ENCODE results near the gene RPRML. TPM values are rescaled to one million over a fixed set of nuclear protein-coding genes. Genes with fewer than 3 reads are reported as not detected.

The RPRML gene
- polyA plus RNA-seq, 2 of the 4 experiments (the other 2 are of a cell fraction) = 0.10 TPM

DNA sequence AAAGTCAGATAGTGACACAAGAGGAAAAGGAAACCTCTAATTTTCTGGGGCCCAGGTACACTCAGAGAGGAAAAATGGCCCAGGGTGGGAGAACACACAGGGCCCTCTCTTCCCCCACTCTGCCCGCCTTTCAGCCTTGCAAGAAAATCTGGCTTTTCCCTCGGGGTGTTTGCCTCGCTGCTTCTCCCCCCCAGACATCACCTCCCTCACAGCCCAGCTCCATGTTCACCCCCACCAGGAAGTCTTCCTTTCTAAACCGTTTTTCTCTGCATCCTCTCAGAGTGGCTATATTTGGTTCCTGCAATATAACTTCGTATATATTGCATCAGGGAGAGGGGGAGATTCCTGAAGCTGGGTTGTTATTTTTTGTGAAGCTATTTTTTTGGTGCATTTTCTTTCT lies 27.3 kb downstream of the RPRML start:
- ATAC-seq = no peak
- ChIA-PET POLR2A (interaction anchor here (0.9 kb wide), 1 partner anchor 11 kb away, joined by 3 read pairs; no protein-coding TSS in a partner anchor), CTCF (interaction anchor here (0.7 to 32.4 kb wide), 5 partner anchors 0 to 364 kb away, joined by 3 to 460 read pairs (median 11); partner anchors contain the start of gene RPRML)
- Histone ChIP-seq H3K4me1 (no peaks in the 10 kb centered on the region), H3K9me3 (no peaks in the 10 kb centered on the region), H3K27ac (no peak overlapping the region), H3K4me3 (no peak overlapping the region), H3K4me2 (no peak overlapping the region)
- FAIRE-seq = no peak
- TF ChIP-seq ZFP36 (IDR thresholded peaks at IDR 0.05; ENCODE audit: borderline replicate concordance, partially characterized antibody) (no peak), ESRRA (IDR thresholded peaks at IDR 0.05; ENCODE audit: borderline replicate concordance, low read length) (no peak)
- 54% methylated on average over 5 of the region's 5 CpGs for WGBS (ENCODE audit: missing lambda C conversion rate)
- DNase-seq (ENCODE audit: low read depth in 1 of 2, low spot score in 1 of 2) = no peak

DNA sequence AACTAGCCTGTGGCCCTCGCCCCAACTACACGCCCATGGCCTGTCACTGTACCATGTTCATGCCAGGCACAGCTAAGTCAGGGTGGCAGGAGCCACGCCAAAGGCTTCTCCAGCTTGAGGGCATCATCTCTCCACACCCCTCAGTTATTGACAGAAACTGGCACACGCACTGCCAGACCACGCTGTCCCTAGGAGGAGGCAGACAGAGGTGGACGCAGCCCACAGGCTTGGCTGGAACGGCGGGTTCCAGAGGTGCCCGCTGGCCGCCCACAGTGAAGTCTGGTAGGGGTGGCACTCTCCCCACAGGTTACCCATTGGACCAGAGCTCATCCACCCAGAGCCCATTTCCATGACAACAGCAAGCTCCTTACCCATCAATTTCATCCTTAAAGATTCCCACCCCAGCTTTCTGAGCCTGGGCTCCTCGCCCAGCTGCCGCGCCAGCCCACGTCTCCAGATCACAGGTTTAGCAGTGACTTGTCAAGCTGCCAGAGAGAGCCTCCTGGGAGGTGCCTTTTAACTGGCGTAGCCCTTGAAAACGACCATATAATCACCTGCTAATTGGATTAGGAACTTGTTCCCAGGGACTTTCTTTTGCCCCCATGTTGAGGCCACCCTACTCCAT lies 27.9 kb downstream of the RPRML start:
- WGBS (ENCODE audit: missing lambda C conversion rate) = 86% methylated on average over 14 of the region's 16 CpGs
- TF ChIP-seq, protein P1, sequence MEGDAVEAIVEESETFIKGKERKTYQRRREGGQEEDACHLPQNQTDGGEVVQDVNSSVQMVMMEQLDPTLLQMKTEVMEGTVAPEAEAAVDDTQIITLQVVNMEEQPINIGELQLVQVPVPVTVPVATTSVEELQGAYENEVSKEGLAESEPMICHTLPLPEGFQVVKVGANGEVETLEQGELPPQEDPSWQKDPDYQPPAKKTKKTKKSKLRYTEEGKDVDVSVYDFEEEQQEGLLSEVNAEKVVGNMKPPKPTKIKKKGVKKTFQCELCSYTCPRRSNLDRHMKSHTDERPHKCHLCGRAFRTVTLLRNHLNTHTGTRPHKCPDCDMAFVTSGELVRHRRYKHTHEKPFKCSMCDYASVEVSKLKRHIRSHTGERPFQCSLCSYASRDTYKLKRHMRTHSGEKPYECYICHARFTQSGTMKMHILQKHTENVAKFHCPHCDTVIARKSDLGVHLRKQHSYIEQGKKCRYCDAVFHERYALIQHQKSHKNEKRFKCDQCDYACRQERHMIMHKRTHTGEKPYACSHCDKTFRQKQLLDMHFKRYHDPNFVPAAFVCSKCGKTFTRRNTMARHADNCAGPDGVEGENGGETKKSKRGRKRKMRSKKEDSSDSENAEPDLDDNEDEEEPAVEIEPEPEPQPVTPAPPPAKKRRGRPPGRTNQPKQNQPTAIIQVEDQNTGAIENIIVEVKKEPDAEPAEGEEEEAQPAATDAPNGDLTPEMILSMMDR (IDR thresholded peaks at IDR 0.05) = no peak
- TF ChIP-seq, protein P2, sequence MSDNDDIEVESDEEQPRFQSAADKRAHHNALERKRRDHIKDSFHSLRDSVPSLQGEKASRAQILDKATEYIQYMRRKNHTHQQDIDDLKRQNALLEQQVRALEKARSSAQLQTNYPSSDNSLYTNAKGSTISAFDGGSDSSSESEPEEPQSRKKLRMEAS (IDR thresholded peaks at IDR 0.05) = no peak
- TF ChIP-seq ZSCAN20 (CRISPR knock-in tag; IDR thresholded peaks at IDR 0.05) (no peak), HOXB5 (CRISPR knock-in tag; IDR thresholded peaks at IDR 0.05) (no peak), CBX2 (IDR thresholded peaks at IDR 0.05; ENCODE audit: borderline replicate concordance, low read depth) (no peak), MAZ (IDR thresholded peaks at IDR 0.05; ENCODE audit: borderline replicate concordance, low read depth, low read length) (no peak), CHD4 (IDR thresholded peaks at IDR 0.05; ENCODE audit: borderline replicate concordance) (no peak), MAFK (IDR thresholded peaks at IDR 0.05; ENCODE audit: partially characterized antibody) (no peak), NPAS2 (CRISPR knock-in tag; IDR thresholded peaks at IDR 0.05; ENCODE audit: borderline replicate concordance) (no peak), FOSB (CRISPR knock-in tag; IDR thresholded peaks at IDR 0.05) (no peak), PHF8 (IDR thresholded peaks at IDR 0.05; ENCODE audit: borderline replicate concordance, low read depth) (no peak), RNF2 (IDR thresholded peaks at IDR 0.05; ENCODE audit: borderline replicate concordance, low read depth) (no peak), KDM1A (IDR thresholded peaks at IDR 0.05; ENCODE audit: low read depth) (no peak), RCOR1 (IDR thresholded peaks at IDR 0.05; ENCODE audit: low read depth, low read length) (no peak), ESRRA (IDR thresholded peaks at IDR 0.05; ENCODE audit: borderline replicate concordance, low read length) (no peak)
- TF ChIP-seq, protein P3, sequence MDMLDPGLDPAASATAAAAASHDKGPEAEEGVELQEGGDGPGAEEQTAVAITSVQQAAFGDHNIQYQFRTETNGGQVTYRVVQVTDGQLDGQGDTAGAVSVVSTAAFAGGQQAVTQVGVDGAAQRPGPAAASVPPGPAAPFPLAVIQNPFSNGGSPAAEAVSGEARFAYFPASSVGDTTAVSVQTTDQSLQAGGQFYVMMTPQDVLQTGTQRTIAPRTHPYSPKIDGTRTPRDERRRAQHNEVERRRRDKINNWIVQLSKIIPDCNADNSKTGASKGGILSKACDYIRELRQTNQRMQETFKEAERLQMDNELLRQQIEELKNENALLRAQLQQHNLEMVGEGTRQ (IDR thresholded peaks at IDR 0.05) = no peak
- TF ChIP-seq, protein P4, sequence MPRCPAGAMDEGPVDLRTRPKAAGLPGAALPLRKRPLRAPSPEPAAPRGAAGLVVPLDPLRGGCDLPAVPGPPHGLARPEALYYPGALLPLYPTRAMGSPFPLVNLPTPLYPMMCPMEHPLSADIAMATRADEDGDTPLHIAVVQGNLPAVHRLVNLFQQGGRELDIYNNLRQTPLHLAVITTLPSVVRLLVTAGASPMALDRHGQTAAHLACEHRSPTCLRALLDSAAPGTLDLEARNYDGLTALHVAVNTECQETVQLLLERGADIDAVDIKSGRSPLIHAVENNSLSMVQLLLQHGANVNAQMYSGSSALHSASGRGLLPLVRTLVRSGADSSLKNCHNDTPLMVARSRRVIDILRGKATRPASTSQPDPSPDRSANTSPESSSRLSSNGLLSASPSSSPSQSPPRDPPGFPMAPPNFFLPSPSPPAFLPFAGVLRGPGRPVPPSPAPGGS (IDR thresholded peaks at IDR 0.05) = no peak
- TF ChIP-seq, protein P5, sequence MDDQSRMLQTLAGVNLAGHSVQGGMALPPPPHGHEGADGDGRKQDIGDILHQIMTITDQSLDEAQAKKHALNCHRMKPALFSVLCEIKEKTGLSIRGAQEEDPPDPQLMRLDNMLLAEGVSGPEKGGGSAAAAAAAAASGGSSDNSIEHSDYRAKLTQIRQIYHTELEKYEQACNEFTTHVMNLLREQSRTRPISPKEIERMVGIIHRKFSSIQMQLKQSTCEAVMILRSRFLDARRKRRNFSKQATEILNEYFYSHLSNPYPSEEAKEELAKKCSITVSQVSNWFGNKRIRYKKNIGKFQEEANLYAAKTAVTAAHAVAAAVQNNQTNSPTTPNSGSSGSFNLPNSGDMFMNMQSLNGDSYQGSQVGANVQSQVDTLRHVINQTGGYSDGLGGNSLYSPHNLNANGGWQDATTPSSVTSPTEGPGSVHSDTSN (IDR thresholded peaks at IDR 0.05) = no peak
- Histone ChIP-seq H3K9me3 (no peaks in the 10 kb centered on the region), H3K4me2 (no peak overlapping the region), H3K4me3 (no peak overlapping the region), H3K4me1 (no peaks in the 10 kb centered on the region), H3K27ac (no peak overlapping the region)
- peak in 1 of 2 experiments; percentile 14; a peak in 2 of 6 replicates for ATAC-seq
- CTCF ChIA-PET = interaction anchor here (0.7 to 32.4 kb wide), 5 partner anchors 1 to 364 kb away, joined by 3 to 460 read pairs (median 11); partner anchors contain the start of gene RPRML
- POLR2A ChIA-PET = interaction anchor here (0.9 kb wide), 1 partner anchor 12 kb away, joined by 3 read pairs; no protein-coding TSS in a partner anchor
- no peak for DNase-seq (ENCODE audit: low read depth in 1 of 2, low spot score in 1 of 2)
- FAIRE-seq = no peak

Measured in A549 (cell line).